GM12878 (cell line): Measurements from ENCODE around the gene EPHB1. TPM values are rescaled to one million over a fixed set of nuclear protein-coding genes. Genes with fewer than 3 reads are reported as not detected.

Experiments used
- ATAC-seq: fragments of 200-7000 bp; cut with Tn5 transposase; 3 replicates; pipeline ENCODE4 v1.9.1; 2020; ENCODE audit warnings: mild to moderate bottlenecking, moderate library complexity
- BruUV-seq: library from RNA; stranded (reverse); fragments of 400-500 nt; replicated peaks from 2 replicates; lab custom pipeline; 2021; lab: Mats Ljungman, UMichigan
- CTCF ChIA-PET: fragments of 300-600 bp; sonication (Branson Sonifier 250); formaldehyde crosslinking; extraction: SDS; loops from one replicate; lab custom pipeline; 2021; ENCODE audit warnings: inconsistent platforms; lab: Yijun Ruan, JAX
- POLR2A ChIA-PET: fragments of 350-600 bp; formaldehyde crosslinking; extraction: SDS; loops from one replicate; lab custom pipeline; 2021; ENCODE audit warnings: inconsistent platforms; lab: Charles Lee
- RAD21 ChIA-PET: fragments of 300-600 bp; sonication (Branson Sonifier 250); formaldehyde crosslinking; loops from one replicate; lab custom pipeline; 2023; ENCODE audit warnings: antibody characterized with exemption; ENCODE audit not compliant: unreplicated experiment; lab: Charles Lee
- SMC1A ChIA-PET: fragments of 300-600 bp; sonication (Branson Sonifier 250); formaldehyde crosslinking; loops from one replicate; lab custom pipeline; 2023; ENCODE audit not compliant: unreplicated experiment, uncharacterized antibody; lab: Charles Lee
- DNase-seq: peaks from one replicate; pipeline ENCODE4 v3.0.0-alpha.2; 2011; ENCODE audit warnings: low read depth, low spot score
- FAIRE-seq: peaks from 3 replicates; lab custom pipeline; 2011; peaks lifted over from hg19 to GRCh38; lab: Jason Lieb, UNC
- H2AFZ ChIP-seq: 2 replicates; pipeline ENCODE4 v1.6.0; 2011; ENCODE audit warnings: low read depth, low read length, control low read depth; ENCODE audit not compliant: control insufficient read depth
- H3K27ac ChIP-seq: 2 replicates; pipeline ENCODE4 v1.5.1; 2011; ENCODE audit warnings: control low read depth; ENCODE audit not compliant: control insufficient read depth, insufficient read depth
- H3K27me3 ChIP-seq, 2 experiments: replicated peaks in 1 of 2; 2 replicates each; pipeline versions ENCODE4 v1.6.0 to v1.6.1; 2011; ENCODE audit warnings: low read length in 1 of 2; ENCODE audit not compliant: control insufficient read depth in 2 of 2, insufficient read depth in 2 of 2
- H3K36me3 ChIP-seq, 2 experiments: 2 replicates each; pipeline ENCODE4 v1.5.1; 2011; ENCODE audit warnings: low read length in 1 of 2; ENCODE audit not compliant: control insufficient read depth in 2 of 2, insufficient read depth in 2 of 2
- H3K4me1 ChIP-seq: 2 replicates; pipeline ENCODE4 v1.6.1; 2011; ENCODE audit warnings: mild to moderate bottlenecking, low read length, moderate library complexity, mixed read lengths; ENCODE audit not compliant: control insufficient read depth, insufficient read depth
- H3K4me2 ChIP-seq: 2 replicates; pipeline ENCODE4 v1.6.0; 2011; ENCODE audit warnings: control low read depth; ENCODE audit not compliant: control insufficient read depth, insufficient read depth
- H3K4me3 ChIP-seq: fragments of 200-600 bp; sonication (generic); 2 replicates; pipeline ENCODE4 v1.5.1; 2016
- H3K79me2 ChIP-seq: 2 replicates; pipeline ENCODE4 v1.6.0; 2011; ENCODE audit warnings: low read length; ENCODE audit not compliant: control insufficient read depth, insufficient read depth
- H3K9ac ChIP-seq: 2 replicates; pipeline ENCODE4 v1.8.0; 2011; ENCODE audit warnings: low read length, control low read depth, mixed read lengths; ENCODE audit not compliant: control insufficient read depth, insufficient read depth
- H3K9me3 ChIP-seq: replicated peaks from 3 replicates; pipeline ENCODE4 v1.5.1; 2011; ENCODE audit warnings: mild to moderate bottlenecking, low read length; ENCODE audit not compliant: control insufficient read depth, insufficient read depth
- H4K20me1 ChIP-seq: 2 replicates; pipeline ENCODE4 v1.6.0; 2011; ENCODE audit not compliant: control insufficient read depth, insufficient read depth
- BRCA1 ChIP-seq: IDR thresholded peaks from 2 replicates; pipeline ENCODE4 v1.6.1; 2011; ENCODE audit warnings: low read depth, low read length, improper control_type of control experiment
- CEBPB ChIP-seq, 2 experiments: fragments of 150-350 bp in 1 of 2; IDR thresholded peaks; 2 replicates each; pipeline ENCODE4 v1.6.1; 2012 to 2014; ENCODE audit warnings: low read depth in 2 of 2, low read length in 2 of 2, borderline replicate concordance in 1 of 2, inconsistent platforms in 1 of 2
- ESRRA ChIP-seq: IDR thresholded peaks from 2 replicates; pipeline ENCODE4 v1.6.1; 2012; ENCODE audit warnings: mild to moderate bottlenecking, low read length, improper control_type of control experiment
- NR2C1 ChIP-seq: fragments of 450-650 bp; IDR thresholded peaks from 2 replicates; pipeline ENCODE4 v1.6.1; 2017; ENCODE audit warnings: antibody characterized with exemption, mild to moderate bottlenecking, moderate library complexity
- RFX5 ChIP-seq: IDR thresholded peaks from 2 replicates; pipeline ENCODE4 v1.6.1; 2011; ENCODE audit warnings: low read depth, low read length, improper control_type of control experiment
- SREBF1 ChIP-seq: IDR thresholded peaks from 2 replicates; pipeline ENCODE4 v1.6.1; 2012; ENCODE audit warnings: mild to moderate bottlenecking, low read length
- WGBS: methylation state at CpG from one replicate; pipeline ENCODE4 v1.1.6; 2016; ENCODE audit warnings: low lambda C conversion rate; ENCODE audit not compliant: insufficient replicate concordance, insufficient coverage; ENCODE audit errors: missing lambda C conversion rate; 5-methylcytosine and 5-hydroxymethylcytosine counted together
- in situ Hi-C: fragments of 300-500 bp; cut with MboI; formaldehyde crosslinking; loops from 9 replicates; pipeline ENCODE4 v1.14.3; 2018; ENCODE audit warnings: mixed read lengths
- intact Hi-C: fragments of 100-400 bp; cut with micrococcal nuclease; formaldehyde crosslinking; loops from one replicate; pipeline ENCODE4 v1.14.2; 2022; ENCODE audit not compliant: unreplicated experiment
- polyA plus RNA-seq, 11 experiments: library from polyadenylated mRNA; depleted of rRNA in 4 of 11; unstranded in 6 of 11; stranded (reverse) in 5 of 11; fragments of >200 nt; fragmentation: Nextera tagmentation in 4 of 11; fragmentation: Illumina TruSeq in 1 of 11; extraction: Ambion mirVana in 4 of 11; extraction: Trizol in 1 of 11; gene quantifications; 1 replicate in 1 of 11; 2 replicates in 10 of 11; pipeline versions ENCODE4 v1.2.1 to v1.2.3, GENCODE V29; 2011 to 2016; ENCODE audit warnings: inconsistent platforms in 2 of 11, missing spikeins in 2 of 11, low read depth in 1 of 11
- total RNA-seq, 4 experiments: library from RNA; depleted of rRNA in 3 of 4; stranded (reverse); fragments of >200 nt in 3 of 4; fragmentation: Illumina TruSeq in 1 of 4; extraction: Trizol in 1 of 4; gene quantifications; 2 replicates each; pipeline versions ENCODE4 v1.2.1 to v1.2.3, GENCODE V29; 2013 to 2021
- TF ChIP-seq, protein P1 (sequence below): fragments of 450-650 bp; formaldehyde crosslinking; IDR thresholded peaks from 2 replicates; pipeline ENCODE4 v1.4.0; 2022; ENCODE audit warnings: mild to moderate bottlenecking, moderate library complexity
- TF ChIP-seq, protein P2 (sequence below): IDR thresholded peaks from 2 replicates; pipeline ENCODE4 v1.6.1; 2011; ENCODE audit warnings: low read depth, mild to moderate bottlenecking, low read length, moderate library complexity, borderline replicate concordance; ENCODE audit errors: extremely low read depth
- TF ChIP-seq, protein P3 (sequence below): IDR thresholded peaks from 2 replicates; pipeline ENCODE4 v1.6.1; 2012; ENCODE audit warnings: low read length, inconsistent platforms

The EPHB1 gene
- total and polyA plus RNA-seq, 10 of the 15 experiments (the other 5 are each of a cell fraction or from before 2014, with no cell fraction given), result 0.33 to 23.8 (median 1.2) TPM

DNA sequence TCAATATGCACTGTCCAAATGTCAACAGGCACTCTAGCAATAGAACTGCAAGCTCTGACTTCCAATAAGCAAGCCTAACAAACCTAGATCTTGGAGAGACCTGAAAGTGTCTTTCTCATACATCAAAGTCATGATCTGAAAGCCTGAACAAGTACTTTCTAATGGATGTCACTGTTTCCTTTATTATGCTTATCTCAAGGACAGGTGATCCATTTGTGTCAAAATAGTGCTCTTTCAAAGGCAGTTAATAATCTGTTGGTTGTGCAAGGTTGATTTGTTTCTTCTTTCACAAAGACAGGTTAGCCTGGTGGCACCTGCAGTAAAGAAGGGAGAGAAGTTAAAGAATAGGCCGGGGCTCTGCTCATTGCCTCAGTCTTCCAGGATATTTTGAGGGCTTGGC, 146.8 kb downstream of the EPHB1 start:
- Histone ChIP-seq H3K4me3 (no peak overlapping the region), H3K27me3 (no peaks in the 10 kb centered on the region), H3K27ac (no peak overlapping the region), H4K20me1 (no peaks in the 10 kb centered on the region), H3K4me2 (no peak overlapping the region), H3K4me1 (no peaks in the 10 kb centered on the region), H3K79me2 (no peaks in the 10 kb centered on the region), H3K36me3 (peaks cover 4 to 5% of the 10 kb centered on the region in 2 experiments; a peak in 3 of 4 replicates), H2AFZ (no peak overlapping the region), H3K9ac (no peak overlapping the region), H3K9me3 (no peaks in the 10 kb centered on the region; the same call in 2 of the 3 replicates)
- RAD21 ChIA-PET, result interaction anchor here (1.2 to 1.5 kb wide), 2 partner anchors 15 to 37 kb away, joined by 3 read pairs; no protein-coding TSS in a partner anchor
- ATAC-seq (no peak), DNase-seq (no peak), FAIRE-seq (no peak)
- in situ Hi-C loops (no loop called here), intact Hi-C loops (no loop called here)
- SMC1A ChIA-PET, result interaction anchor here (1.1 kb wide), 1 partner anchor 8 kb away, joined by 4 read pairs; no protein-coding TSS in a partner anchor
- BruUV-seq, result no TSS peak
- TF ChIP-seq, protein P1, sequence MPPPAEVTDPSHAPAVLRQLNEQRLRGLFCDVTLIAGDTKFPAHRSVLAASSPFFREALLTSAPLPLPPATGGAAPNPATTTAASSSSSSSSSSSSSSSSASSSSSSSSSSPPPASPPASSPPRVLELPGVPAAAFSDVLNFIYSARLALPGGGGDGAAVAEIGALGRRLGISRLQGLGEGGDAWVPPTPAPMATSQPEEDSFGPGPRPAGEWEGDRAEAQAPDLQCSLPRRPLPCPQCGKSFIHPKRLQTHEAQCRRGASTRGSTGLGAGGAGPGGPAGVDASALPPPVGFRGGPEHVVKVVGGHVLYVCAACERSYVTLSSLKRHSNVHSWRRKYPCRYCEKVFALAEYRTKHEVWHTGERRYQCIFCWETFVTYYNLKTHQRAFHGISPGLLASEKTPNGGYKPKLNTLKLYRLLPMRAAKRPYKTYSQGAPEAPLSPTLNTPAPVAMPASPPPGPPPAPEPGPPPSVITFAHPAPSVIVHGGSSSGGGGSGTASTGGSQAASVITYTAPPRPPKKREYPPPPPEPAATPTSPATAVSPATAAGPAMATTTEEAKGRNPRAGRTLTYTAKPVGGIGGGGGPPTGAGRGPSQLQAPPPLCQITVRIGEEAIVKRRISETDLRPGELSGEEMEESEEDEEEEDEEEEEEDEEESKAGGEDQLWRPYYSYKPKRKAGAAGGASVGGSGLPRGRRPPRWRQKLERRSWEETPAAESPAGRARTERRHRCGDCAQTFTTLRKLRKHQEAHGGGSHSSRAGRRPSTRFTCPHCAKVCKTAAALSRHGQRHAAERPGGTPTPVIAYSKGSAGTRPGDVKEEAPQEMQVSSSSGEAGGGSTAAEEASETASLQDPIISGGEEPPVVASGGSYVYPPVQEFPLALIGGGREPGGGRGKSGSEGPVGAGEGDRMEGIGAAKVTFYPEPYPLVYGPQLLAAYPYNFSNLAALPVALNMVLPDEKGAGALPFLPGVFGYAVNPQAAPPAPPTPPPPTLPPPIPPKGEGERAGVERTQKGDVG, result no peak
- no peak for TF ChIP-seq RFX5
- WGBS, result 55% methylated on average over 1 of the region's 1 CpG
- CTCF ChIA-PET, result no interaction called here
- POLR2A ChIA-PET, result no interaction called here

DNA sequence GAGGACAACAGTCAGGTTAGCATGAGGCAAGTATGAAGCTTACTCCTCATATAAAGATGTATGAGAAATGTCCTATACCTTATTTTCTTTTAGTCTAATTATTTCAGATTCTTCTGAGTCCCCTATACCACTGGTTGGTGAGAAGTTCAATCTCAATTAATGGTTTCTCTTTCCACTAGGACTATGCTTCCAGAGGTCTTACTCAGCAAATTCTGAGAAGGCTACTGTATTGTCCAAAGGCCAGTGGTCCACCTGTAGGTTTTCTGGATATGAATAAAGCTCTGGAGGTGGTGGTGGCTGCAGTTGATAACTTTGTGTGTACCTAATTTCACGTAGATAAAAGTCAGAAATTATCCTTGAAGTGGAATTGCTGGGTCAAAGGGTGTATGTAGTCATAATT, 149.4 kb downstream of the EPHB1 start:
- POLR2A ChIA-PET, result interaction anchor here (0.9 kb wide), 1 partner anchor 9 kb away, joined by 3 read pairs; no protein-coding TSS in a partner anchor
- no peaks in the 10 kb centered on the region for H3K27me3 ChIP-seq
- intact Hi-C loops, result no loop called here
- no TSS peak for BruUV-seq
- H3K36me3 ChIP-seq, result peaks cover 3 to 4% of the 10 kb centered on the region in 2 experiments; a peak in 3 of 4 replicates
- no peak overlapping the region for H3K9ac ChIP-seq
- RAD21 ChIA-PET, result interaction anchor here (1.5 kb wide), 1 partner anchor 40 kb away, joined by 3 read pairs; no protein-coding TSS in a partner anchor
- TF ChIP-seq ESRRA (no peak), NR2C1 (no peak), SREBF1 (no peak), BRCA1 (no peak), CEBPB (IDR thresholded peaks at IDR 0.05; ENCODE audit: borderline replicate concordance in 1 of 2, low read depth in 2 of 2, low read length in 2 of 2) (no peak)
- TF ChIP-seq, protein P2, sequence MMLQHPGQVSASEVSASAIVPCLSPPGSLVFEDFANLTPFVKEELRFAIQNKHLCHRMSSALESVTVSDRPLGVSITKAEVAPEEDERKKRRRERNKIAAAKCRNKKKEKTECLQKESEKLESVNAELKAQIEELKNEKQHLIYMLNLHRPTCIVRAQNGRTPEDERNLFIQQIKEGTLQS, result no peak
- TF ChIP-seq, protein P3, sequence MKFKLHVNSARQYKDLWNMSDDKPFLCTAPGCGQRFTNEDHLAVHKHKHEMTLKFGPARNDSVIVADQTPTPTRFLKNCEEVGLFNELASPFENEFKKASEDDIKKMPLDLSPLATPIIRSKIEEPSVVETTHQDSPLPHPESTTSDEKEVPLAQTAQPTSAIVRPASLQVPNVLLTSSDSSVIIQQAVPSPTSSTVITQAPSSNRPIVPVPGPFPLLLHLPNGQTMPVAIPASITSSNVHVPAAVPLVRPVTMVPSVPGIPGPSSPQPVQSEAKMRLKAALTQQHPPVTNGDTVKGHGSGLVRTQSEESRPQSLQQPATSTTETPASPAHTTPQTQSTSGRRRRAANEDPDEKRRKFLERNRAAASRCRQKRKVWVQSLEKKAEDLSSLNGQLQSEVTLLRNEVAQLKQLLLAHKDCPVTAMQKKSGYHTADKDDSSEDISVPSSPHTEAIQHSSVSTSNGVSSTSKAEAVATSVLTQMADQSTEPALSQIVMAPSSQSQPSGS, result no peak
- no peak overlapping the region for H2AFZ ChIP-seq
- SMC1A ChIA-PET, result no interaction called here
- FAIRE-seq, result no peak
- H3K4me2 ChIP-seq, result no peak overlapping the region
- no peaks in the 10 kb centered on the region; the same call in 2 of the 3 replicates for H3K9me3 ChIP-seq
- no peaks in the 10 kb centered on the region for H3K79me2 ChIP-seq
- H3K27ac ChIP-seq, result no peak overlapping the region
- H3K4me1 ChIP-seq, result no peaks in the 10 kb centered on the region
- no peak for DNase-seq
- 0% methylated on average over 1 of the region's 1 CpG for WGBS
- ATAC-seq, result no peak
- in situ Hi-C loops, result no loop called here
- CTCF ChIA-PET, result no interaction called here
- H3K4me3 ChIP-seq, result no peak overlapping the region
- H4K20me1 ChIP-seq, result no peaks in the 10 kb centered on the region
